Panc1 (cell line): ENCODE measurements around the gene GAL3ST2. TPM values are rescaled to one million over a fixed set of nuclear protein-coding genes. Genes with fewer than 3 reads are reported as not detected.

ENCODE experiments used
- ATAC-seq: fragments of 200-7000 bp; cut with Tn5 transposase; 2 replicates; pipeline ENCODE4 v1.9.1; 2020; ENCODE audit warnings: mild to moderate bottlenecking, moderate library complexity
- Bru-seq: library from RNA; stranded (reverse); fragments of 400-500 nt; gene quantifications from one replicate; lab custom pipeline; 2021; lab: Mats Ljungman, UMichigan
- BruChase-seq, 2 experiments: library from RNA; stranded (reverse); fragments of 400-500 nt; gene quantifications; one replicate each; lab custom pipeline; 2021; lab: Mats Ljungman, UMichigan
- BruUV-seq: library from RNA; stranded (reverse); fragments of 400-500 nt; replicated peaks from 2 replicates; lab custom pipeline; 2021; lab: Mats Ljungman, UMichigan
- CTCF ChIA-PET: fragments of 300-600 bp; sonication (Branson Sonifier 250); formaldehyde crosslinking; loops from one replicate; lab custom pipeline; 2022; ENCODE audit warnings: antibody characterized with exemption; lab: Charles Lee
- POLR2A ChIA-PET: fragments of 300-600 bp; sonication (Branson Sonifier 250); formaldehyde crosslinking; loops from one replicate; lab custom pipeline; 2022; ENCODE audit warnings: antibody characterized with exemption; lab: Charles Lee
- DNase-seq: peaks from one replicate; pipeline ENCODE4 v3.0.0-alpha.2; 2010; ENCODE audit warnings: low read depth, low spot score
- H3K27ac ChIP-seq: 2 replicates; pipeline ENCODE4 v1.5.1; 2011; ENCODE audit warnings: mild to moderate bottlenecking, low read length, inconsistent platforms
- H3K27me3 ChIP-seq: fragments of 200-500 bp; sonication (Bioruptor generic); 2 replicates; pipeline ENCODE4 v1.6.0; 2014; ENCODE audit warnings: low read length, inconsistent platforms; ENCODE audit not compliant: control insufficient read depth, insufficient read depth
- H3K36me3 ChIP-seq: fragments of 200-500 bp; sonication (Bioruptor generic); 2 replicates; pipeline ENCODE4 v1.5.1; 2014; ENCODE audit warnings: inconsistent platforms, mild to moderate bottlenecking, low read length, moderate library complexity; ENCODE audit not compliant: control insufficient read depth, insufficient read depth
- H3K4me1 ChIP-seq: 2 replicates; pipeline ENCODE4 v1.5.1; 2011; ENCODE audit warnings: inconsistent platforms, mild to moderate bottlenecking, low read length, moderate library complexity; ENCODE audit not compliant: control insufficient read depth, insufficient read depth
- H3K4me3 ChIP-seq, 2 experiments: 2 replicates each; pipeline ENCODE4 v1.5.1; 2011 to 2012; ENCODE audit warnings: low read depth in 2 of 2, low read length in 2 of 2, mild to moderate bottlenecking in 2 of 2, inconsistent platforms in 1 of 2, moderate library complexity in 1 of 2
- H3K9me3 ChIP-seq: fragments of 200-500 bp; sonication (Bioruptor generic); 2 replicates; pipeline ENCODE4 v1.5.1; 2014; ENCODE audit warnings: low read depth, mild to moderate bottlenecking, inconsistent platforms, low read length, moderate library complexity; ENCODE audit not compliant: control insufficient read depth, insufficient read depth
- POLR2AphosphoS5 ChIP-seq: IDR thresholded peaks from 2 replicates; pipeline ENCODE4 v1.6.1; 2012; ENCODE audit warnings: mild to moderate bottlenecking, low read depth, low read length, moderate library complexity
- SIN3A ChIP-seq: IDR thresholded peaks from 2 replicates; pipeline ENCODE4 v1.6.1; 2012; ENCODE audit warnings: low read depth, mild to moderate bottlenecking, low read length, moderate library complexity, borderline replicate concordance; ENCODE audit not compliant: insufficient read depth
- TCF7L2 ChIP-seq: IDR thresholded peaks from 2 replicates; pipeline ENCODE4 v1.6.1; 2011; ENCODE audit warnings: mild to moderate bottlenecking, low read depth, low read length, inconsistent platforms
- in situ Hi-C: cut with HindIII; loops from 2 replicates; pipeline ENCODE4 v1.10.0; 2016; ENCODE audit warnings: low sequenced_read_pairs, low pct_unique_long_range_greater_than_20kb
- intact Hi-C: fragments of 100-400 bp; cut with micrococcal nuclease; formaldehyde crosslinking; loops from one replicate; pipeline ENCODE4 v1.10.0; 2022; ENCODE audit not compliant: unreplicated experiment
- long read RNA-seq: library from polyadenylated mRNA; unstranded; transcript quantifications from one replicate; pipeline ENCODE4 v2.0.0, GENCODE V29; 2021; ENCODE audit not compliant: unreplicated experiment
- polyA plus RNA-seq: library from polyadenylated mRNA; unstranded; fragments of >200 nt; gene quantifications from one replicate; pipeline ENCODE4 v1.2.1, GENCODE V29; 2012; ENCODE audit warnings: missing spikeins; ENCODE audit not compliant: insufficient read length
- total RNA-seq: library from RNA; stranded (reverse); gene quantifications from one replicate; pipeline ENCODE4 v1.2.1, GENCODE V29; 2021; ENCODE audit not compliant: unreplicated experiment
- TF ChIP-seq, protein P1 (sequence below): fragments of 450-650 bp; IDR thresholded peaks from 2 replicates; pipeline ENCODE4 v1.5.1; 2017; ENCODE audit warnings: mild to moderate bottlenecking
- TF ChIP-seq, protein P2 (sequence below), 2 experiments: IDR thresholded peaks; 2 replicates each; pipeline ENCODE4 v1.6.1; 2011 to 2012; ENCODE audit warnings: low read depth in 2 of 2, control low read depth in 1 of 2, low read length in 1 of 2, mild to moderate bottlenecking in 1 of 2, moderate library complexity in 1 of 2; ENCODE audit not compliant: insufficient read depth in 1 of 2

The GAL3ST2 gene
- total RNA-seq: 1.6 TPM
- polyA plus RNA-seq: 3.7 TPM
- percentile 40 among the genes with signal in this experiment for Bru-seq, nascent RNA
- percentile 53 among the genes with signal in this experiment for BruChase-seq, experiment 1, labeled RNA remaining after a 2-hour chase
- percentile 59 among the genes with signal in this experiment for BruChase-seq, experiment 2, labeled RNA remaining after a 6-hour chase
- long read RNA-seq: 0 reads

DNA sequence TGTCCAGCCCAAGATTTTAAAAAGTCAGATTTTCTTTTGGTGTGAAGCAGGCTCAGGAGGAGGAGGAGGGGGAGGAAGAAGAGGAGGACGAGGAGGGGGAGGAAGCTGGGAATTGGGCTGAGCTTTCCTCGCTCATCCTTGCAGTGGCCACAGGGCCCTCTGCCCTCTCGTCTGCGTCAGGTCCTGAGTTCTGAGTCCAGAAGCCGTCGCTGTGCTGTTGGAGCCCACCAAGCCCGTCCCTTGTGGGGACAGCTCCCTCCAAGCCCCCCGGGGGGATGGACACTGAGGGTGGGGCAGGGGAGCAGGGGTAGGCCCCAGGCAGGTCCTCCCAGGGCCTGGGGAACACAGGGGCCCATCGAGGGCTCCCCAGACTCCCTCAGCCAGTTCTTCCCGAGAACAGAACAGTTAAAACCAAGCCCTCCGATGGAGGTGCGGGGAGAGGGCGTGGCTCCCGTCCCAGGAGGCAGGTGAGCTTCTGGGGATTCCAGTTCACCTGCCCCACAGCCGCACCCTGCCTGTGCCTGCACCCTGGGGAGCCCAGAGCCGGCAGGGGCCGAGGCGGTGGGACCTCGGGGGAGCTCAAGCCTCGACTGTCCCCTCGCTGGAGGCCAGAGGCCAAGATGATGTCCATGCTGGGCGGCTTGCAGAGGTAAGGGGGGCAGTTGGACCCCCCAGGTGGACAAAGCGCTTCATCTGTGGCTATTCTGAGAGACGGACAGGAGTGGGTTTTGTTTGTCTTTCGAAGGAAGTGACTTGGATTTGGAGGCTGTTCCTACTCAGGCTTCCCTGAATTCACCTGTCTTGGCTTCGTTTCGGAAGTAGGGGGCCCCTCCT is at the start of gene GAL3ST2:
Gene GAL3ST2 (plus strand): TSS at position 487 of the 834 bp plus-strand sequence. CDS start 134 bp downstream, at position 621.
- ATAC-seq: no peak
- Histone ChIP-seq H3K27ac (no peak within 1 kb of the TSS), H3K36me3 (no peaks in the 10 kb centered on the region), H3K4me1 (peaks cover 28% of the 10 kb centered on the region), H3K9me3 (peaks cover 6% of the 10 kb centered on the region; the same call in 1 of the 2 replicates), H3K27me3 (no peaks in the 10 kb centered on the region), H3K4me3 (no peak within 1 kb of the TSS)
- ChIA-PET CTCF (no interaction called here), POLR2A (interaction anchor here (0.6 kb wide), 1 partner anchor 10 kb away, joined by 3 read pairs; no protein-coding TSS in a partner anchor)
- intact Hi-C loops (no loop called here), in situ Hi-C loops (no loop called here)
- TF ChIP-seq SIN3A: no peak
- TF ChIP-seq TCF7L2: no peak
- no peak for TF ChIP-seq POLR2AphosphoS5
- TF ChIP-seq, protein P1, sequence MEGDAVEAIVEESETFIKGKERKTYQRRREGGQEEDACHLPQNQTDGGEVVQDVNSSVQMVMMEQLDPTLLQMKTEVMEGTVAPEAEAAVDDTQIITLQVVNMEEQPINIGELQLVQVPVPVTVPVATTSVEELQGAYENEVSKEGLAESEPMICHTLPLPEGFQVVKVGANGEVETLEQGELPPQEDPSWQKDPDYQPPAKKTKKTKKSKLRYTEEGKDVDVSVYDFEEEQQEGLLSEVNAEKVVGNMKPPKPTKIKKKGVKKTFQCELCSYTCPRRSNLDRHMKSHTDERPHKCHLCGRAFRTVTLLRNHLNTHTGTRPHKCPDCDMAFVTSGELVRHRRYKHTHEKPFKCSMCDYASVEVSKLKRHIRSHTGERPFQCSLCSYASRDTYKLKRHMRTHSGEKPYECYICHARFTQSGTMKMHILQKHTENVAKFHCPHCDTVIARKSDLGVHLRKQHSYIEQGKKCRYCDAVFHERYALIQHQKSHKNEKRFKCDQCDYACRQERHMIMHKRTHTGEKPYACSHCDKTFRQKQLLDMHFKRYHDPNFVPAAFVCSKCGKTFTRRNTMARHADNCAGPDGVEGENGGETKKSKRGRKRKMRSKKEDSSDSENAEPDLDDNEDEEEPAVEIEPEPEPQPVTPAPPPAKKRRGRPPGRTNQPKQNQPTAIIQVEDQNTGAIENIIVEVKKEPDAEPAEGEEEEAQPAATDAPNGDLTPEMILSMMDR: no peak
- TF ChIP-seq, protein P2, sequence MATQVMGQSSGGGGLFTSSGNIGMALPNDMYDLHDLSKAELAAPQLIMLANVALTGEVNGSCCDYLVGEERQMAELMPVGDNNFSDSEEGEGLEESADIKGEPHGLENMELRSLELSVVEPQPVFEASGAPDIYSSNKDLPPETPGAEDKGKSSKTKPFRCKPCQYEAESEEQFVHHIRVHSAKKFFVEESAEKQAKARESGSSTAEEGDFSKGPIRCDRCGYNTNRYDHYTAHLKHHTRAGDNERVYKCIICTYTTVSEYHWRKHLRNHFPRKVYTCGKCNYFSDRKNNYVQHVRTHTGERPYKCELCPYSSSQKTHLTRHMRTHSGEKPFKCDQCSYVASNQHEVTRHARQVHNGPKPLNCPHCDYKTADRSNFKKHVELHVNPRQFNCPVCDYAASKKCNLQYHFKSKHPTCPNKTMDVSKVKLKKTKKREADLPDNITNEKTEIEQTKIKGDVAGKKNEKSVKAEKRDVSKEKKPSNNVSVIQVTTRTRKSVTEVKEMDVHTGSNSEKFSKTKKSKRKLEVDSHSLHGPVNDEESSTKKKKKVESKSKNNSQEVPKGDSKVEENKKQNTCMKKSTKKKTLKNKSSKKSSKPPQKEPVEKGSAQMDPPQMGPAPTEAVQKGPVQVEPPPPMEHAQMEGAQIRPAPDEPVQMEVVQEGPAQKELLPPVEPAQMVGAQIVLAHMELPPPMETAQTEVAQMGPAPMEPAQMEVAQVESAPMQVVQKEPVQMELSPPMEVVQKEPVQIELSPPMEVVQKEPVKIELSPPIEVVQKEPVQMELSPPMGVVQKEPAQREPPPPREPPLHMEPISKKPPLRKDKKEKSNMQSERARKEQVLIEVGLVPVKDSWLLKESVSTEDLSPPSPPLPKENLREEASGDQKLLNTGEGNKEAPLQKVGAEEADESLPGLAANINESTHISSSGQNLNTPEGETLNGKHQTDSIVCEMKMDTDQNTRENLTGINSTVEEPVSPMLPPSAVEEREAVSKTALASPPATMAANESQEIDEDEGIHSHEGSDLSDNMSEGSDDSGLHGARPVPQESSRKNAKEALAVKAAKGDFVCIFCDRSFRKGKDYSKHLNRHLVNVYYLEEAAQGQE (IDR thresholded peaks at IDR 0.05; ENCODE audit: insufficient read depth in 1 of 2, low read depth in 2 of 2, low read length in 1 of 2): no peak
- BruUV-seq: no TSS peak
- DNase-seq: no peak

DNA sequence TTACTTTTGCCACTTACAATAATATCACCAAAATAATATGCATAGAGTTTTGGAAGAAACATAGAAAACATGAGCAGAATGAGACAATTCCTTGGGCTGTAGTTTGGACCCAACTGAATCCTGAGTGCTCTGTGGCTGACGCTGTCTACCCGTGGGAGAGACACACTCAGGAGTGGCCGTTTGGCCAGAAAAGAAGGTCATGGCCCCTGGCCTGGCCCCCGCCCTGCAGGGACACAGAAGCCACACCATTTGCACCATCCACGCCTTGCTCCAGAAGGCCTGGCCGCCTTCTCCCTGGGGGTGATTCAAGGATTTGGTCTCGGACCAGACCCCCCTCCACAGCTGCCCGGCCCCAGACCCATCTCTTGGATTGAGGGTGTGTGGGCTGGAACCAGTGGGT is 48.6 kb upstream of the GAL3ST2 start:
- TF ChIP-seq, protein P2 (IDR thresholded peaks at IDR 0.05; ENCODE audit: insufficient read depth in 1 of 2, low read depth in 2 of 2, low read length in 1 of 2): no peak
- TF ChIP-seq, protein P1: no peak
- no peak for TF ChIP-seq POLR2AphosphoS5
- TF ChIP-seq SIN3A: no peak
- Histone ChIP-seq H3K4me3 (no peak overlapping the region), H3K4me1 (no peaks in the 10 kb centered on the region), H3K36me3 (no peaks in the 10 kb centered on the region), H3K27ac (no peak overlapping the region), H3K9me3 (no peaks in the 10 kb centered on the region), H3K27me3 (no peaks in the 10 kb centered on the region)
- in situ Hi-C loops: no loop called here
- intact Hi-C loops: no loop called here
- ChIA-PET POLR2A (no interaction called here), CTCF (no interaction called here)
- ATAC-seq: no peak
- BruUV-seq: TSS peak; percentile 67
- DNase-seq: no peak
